ENCODE results near the gene UMAD1.

Gene UMAD1

DNA sequence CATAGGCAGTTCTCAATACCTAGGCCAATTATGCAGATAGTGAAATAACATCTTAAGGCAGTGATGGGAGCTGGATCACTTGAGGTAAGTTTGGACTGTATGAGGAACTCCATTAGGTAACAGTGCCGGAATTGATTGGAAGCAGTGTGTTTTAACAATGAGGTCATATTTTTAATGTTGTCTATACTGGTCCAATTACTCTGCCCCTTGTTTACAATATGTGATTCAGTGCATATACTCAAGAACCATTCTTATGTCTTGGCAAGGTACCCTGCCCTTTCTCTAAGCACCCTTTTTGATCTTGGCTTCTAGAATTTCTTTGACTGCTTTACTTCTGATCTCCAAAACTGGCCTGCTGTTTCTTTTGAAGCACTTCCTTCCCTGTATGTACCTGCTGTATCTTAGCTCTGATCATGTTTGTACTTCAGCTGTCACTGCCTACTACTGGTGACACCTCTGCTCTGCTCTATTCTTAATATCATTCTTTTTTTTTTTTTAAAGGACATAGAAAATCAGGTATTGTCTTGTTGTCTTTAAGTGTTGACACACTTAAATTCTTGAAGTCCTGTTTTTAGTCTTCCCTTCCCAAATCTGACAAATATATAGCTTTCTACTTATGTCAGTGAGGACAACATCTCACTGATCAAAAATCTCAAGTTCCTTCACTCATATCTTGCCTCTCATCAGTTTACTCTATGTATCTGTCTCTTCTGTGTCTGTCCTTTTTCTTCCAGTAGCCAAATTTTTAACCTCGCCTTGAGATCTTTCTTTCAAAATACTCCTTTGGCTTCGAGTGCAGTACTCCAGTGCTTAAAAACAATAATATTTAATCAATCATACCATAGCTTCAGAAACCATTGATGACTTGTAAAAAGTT, 124.2 kb downstream of the UMAD1 start:
- peak; percentile 41 for DNase-seq (ENCODE audit: low spot score)

DNA sequence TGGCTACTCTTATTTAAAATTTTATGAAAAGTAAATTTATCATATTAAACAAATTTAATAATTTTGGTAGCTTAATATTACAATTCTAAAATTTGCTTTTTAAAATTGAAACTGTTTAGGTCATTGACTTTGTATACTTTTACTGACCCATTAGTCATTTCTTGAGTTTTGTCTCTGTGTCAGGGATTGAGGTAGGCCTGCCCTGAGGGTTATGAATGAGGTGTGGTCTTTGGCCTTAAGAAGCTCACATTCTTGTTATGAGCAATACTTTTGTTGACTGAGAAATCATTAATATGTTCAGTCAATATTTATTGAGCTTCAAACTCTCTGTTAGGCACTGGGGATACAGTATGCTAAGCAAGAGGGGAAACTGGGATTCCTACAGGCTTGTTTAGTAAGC, 124.9 kb downstream of the UMAD1 start:
- DNase-seq (ENCODE audit: low spot score): no peak

- no peak for DNase-seq (ENCODE audit: low spot score)
These were observed 126.1 kb downstream of the UMAD1 start for GRCh38 chr7:7766671-7767070.

- DNase-seq (ENCODE audit: low spot score): no peak
These were observed 128.6 kb downstream of the UMAD1 start for GRCh38 chr7:7768977-7769709.

DNA sequence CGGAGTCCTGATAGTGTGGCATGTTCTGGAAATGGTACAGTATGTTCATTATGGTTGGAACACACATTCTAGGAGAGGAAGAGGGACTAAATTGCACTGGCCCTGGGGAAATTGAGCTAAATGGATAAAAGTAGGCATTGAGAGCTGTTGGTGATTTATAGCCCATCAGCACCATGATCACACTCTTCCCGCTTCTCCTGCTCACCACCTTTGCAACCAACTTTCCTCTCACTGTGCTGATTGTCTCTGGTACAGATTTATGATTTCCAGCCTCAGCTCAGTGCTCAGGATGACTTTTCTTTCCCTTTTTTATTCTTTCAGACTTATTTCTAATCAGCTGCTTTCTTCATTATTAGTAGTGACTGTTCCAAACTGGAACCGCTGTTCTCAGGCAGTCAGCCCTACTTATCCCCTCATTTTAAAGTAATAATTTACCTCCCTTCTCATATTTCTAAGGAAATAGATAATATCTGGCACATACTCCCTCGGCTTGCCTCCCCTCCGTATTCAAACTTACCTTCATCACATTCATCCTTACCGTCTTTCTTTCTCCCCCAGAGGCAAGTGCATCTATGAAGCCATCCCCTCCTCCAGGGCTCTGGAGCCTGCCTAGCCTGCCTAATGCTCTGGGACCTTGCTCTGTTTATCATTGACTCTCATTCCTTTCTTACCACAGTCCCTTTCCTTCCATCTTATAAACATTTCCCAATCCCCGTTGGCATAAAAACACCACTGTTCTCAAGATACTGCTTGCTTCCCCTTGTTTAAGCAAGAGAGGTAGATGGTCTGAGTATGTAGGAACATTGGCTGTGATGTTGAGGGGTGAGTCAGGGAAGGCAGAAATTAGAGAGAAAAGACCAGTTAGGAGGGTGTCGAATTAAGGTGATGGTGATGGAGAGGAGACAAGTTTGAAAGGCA, 129.4 kb downstream of the UMAD1 start:
- no peak for DNase-seq (ENCODE audit: low spot score)

- no peak for DNase-seq (ENCODE audit: low spot score)
These were observed 130.9 kb downstream of the UMAD1 start for GRCh38 chr7:7771452-7771851.

DNA sequence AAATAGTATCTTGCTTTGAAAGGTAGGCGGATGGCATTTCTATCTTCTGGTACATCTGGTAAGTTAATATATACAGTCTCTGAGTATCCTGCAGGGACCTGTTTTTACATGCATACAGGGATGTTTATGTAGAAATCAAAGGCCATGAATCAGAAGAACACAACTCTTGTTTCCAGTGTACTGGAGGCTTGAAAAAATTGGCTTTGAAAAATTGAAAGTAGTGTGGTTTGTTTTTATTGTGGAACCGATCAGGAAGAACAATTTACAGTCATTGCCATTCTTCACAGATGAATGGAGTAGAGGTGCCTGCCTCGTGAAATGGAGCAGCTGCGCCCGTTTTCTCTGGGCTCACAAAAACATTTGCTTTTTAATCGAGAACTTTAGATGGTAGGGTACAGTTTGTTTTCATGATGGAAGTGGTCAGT, 131.9 kb downstream of the UMAD1 start:
- DNase-seq (ENCODE audit: low spot score): no peak

- no peak for DNase-seq (ENCODE audit: low spot score)
These were observed 133.1 kb downstream of the UMAD1 start for GRCh38 chr7:7773334-7774309.

DNA sequence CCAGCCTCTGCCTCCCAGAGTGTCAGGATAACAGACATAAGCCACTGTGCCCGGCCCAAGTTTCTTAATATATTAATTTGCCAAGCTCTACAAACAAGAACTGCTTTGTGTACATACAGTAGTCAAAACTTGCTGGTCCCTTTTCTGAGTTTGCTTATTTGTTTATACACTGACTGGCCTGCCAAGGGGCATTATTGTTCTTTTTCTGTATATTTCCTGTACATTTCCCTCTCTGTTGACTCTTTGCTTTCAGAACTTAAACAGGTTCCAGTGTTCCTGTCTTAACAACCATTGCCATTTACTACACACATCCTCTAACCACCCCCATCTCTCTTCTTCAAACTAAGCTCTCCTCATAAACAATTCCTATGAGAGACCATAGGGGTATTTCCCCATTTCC, 139.3 kb downstream of the UMAD1 start:
- DNase-seq (ENCODE audit: low spot score): no peak

GRCh38 chr7:7783001-7783400, 142.4 kb downstream of the UMAD1 start:
- no peak for DNase-seq (ENCODE audit: low spot score)

GRCh38 chr7:7785344-7785973, 144.9 kb downstream of the UMAD1 start:
- no peak for DNase-seq (ENCODE audit: low spot score)

GRCh38 chr7:7786595-7786994, 146.0 kb downstream of the UMAD1 start:
- no peak for DNase-seq (ENCODE audit: low spot score)

GRCh38 chr7:7789551-7789988, 149.0 kb downstream of the UMAD1 start:
- DNase-seq (ENCODE audit: low spot score): no peak

DNA sequence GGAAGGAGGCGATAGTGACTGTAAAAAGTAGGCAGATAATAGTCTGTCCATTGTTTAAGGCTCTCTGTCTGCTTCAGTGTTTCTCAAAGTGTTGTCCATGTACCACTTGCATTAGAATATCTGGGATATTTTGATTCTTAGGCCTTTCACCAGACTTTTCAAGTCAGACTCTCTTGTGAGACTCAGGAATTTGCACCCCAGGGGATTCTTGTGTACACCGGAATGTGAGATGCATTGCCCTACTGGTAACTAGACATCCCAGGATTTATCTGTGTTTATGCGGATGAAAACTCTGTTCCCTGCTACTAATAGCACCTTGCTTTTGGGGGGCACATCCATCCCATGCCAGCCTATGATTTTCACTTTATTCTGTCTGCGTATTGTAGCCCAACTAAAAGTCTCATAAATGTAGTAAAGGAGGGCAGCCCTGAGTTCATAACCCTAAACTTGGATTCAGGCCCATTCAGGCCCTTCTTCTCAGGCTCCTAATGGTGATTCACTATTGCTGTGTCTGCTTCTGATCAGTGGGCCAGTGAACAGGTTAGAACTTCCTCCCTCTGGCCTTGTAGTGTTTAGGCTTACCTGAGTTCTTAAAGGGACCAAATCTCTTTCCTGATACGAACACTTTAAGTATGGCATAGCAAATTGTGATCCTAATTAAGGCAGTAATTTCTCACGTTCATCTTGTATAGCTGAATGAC, 149.6 kb downstream of the UMAD1 start:
- DNase-seq (ENCODE audit: low spot score): no peak

GRCh38 chr7:7791523-7791922, 151.0 kb downstream of the UMAD1 start:
- no peak for DNase-seq (ENCODE audit: low spot score)

DNA sequence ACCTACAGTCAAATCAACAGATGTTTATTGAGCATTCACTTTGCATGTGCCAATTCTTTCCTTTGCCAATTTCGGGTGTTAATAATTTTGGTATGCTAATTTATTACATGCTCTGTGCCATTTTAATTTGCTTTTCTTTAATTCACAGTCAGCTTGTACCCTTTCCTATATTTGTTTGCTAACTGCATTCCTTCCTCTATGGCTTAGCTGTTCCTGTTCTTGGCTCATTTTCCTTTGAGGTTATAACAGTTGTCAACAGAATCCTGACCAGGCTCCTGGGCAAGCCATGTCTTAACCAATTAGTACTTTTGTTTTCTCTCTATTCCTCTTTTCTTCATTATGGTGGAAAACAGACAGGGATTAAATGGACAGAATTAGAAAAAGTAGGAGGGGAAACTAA, 151.5 kb downstream of the UMAD1 start:
- DNase-seq (ENCODE audit: low spot score): no peak

DNA sequence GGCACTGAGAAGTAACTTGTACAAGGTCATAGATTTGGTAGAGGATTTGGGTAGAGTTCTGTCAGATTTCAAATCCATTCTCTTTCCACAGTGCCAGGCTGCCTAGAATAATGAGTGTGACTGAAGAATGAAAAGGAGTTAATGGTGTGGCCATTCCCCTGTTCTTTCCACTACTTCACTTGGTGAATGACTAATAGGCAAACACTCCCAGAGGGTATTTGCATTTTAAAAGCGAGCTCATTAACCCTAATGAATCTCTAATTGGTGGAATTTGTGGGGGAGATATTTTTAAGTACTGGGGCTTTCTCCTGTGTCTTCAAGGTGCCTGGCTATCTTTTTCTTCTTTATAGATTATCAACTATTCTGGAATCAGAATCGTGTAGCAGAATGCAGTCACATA, 152.7 kb downstream of the UMAD1 start:
- DNase-seq (ENCODE audit: low spot score): no peak

- no peak for DNase-seq (ENCODE audit: low spot score)
These were observed 153.4 kb downstream of the UMAD1 start for GRCh38 chr7:7793921-7794320.

- DNase-seq (ENCODE audit: low spot score): no peak
These were observed 154.7 kb downstream of the UMAD1 start for GRCh38 chr7:7795203-7795602.

- no peak for DNase-seq (ENCODE audit: low spot score)
These were observed 155.1 kb downstream of the UMAD1 start for GRCh38 chr7:7795630-7796121.
